Keratinocyte (primary cell): Measurements from ENCODE around the gene GPC5.

Source experiments
- EZH2 ChIP-seq: IDR thresholded peaks from one replicate; pipeline ENCODE4 v1.6.1; 2012; ENCODE audit warnings: inconsistent platforms, mild to moderate bottlenecking, low read length, moderate library complexity
- TF ChIP-seq, protein P1 (sequence below), 3 experiments: IDR thresholded peaks in 1 of 3; conservative IDR thresholded peaks in 1 of 3; optimal IDR thresholded peaks in 1 of 3; 2 replicates in 2 of 3; 3 replicates in 1 of 3; pipeline versions ENCODE3 to v1.5.1; 2011; ENCODE audit warnings: low read length in 3 of 3, mild to moderate bottlenecking in 3 of 3, moderate library complexity in 2 of 3, control low read depth in 1 of 3, inconsistent platforms in 1 of 3; ENCODE audit not compliant: insufficient read depth in 2 of 3; ENCODE audit errors: extremely low read depth in 1 of 3

DNA sequence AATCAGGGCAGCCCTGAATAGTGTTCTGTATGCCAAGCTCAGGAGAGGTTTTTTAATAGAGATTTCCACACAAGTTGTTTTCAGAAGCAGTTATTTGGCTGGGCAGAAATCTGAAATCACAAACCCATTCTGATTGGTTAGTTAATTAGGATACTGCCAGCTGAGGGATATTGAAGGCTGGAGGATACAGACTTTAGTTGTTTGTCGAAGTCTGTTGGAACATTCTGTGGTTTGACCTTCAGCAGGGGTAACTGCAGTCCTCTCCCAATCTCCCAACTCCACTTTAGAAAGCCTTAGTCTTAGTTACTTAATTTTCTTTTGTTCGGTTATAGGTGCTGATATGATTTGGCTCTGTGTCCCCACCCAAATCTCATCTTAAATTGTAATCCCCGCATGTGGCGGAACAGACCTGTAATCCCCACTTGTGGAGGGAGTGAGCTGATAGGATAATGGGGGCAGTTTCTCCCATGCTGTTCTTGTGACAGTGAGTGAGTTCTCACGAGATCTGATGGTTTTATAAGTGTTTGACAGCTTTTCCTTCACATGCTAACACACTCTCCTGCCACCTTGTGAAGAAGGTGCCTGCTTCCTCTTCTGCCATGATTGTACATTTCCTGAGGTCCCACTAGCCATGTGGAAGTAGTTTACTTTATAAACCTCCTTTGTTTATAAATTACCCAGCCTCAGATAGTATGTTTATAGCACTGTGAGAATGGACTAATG is 169.2 kb downstream of the GPC5 start:
- TF ChIP-seq, protein P1, sequence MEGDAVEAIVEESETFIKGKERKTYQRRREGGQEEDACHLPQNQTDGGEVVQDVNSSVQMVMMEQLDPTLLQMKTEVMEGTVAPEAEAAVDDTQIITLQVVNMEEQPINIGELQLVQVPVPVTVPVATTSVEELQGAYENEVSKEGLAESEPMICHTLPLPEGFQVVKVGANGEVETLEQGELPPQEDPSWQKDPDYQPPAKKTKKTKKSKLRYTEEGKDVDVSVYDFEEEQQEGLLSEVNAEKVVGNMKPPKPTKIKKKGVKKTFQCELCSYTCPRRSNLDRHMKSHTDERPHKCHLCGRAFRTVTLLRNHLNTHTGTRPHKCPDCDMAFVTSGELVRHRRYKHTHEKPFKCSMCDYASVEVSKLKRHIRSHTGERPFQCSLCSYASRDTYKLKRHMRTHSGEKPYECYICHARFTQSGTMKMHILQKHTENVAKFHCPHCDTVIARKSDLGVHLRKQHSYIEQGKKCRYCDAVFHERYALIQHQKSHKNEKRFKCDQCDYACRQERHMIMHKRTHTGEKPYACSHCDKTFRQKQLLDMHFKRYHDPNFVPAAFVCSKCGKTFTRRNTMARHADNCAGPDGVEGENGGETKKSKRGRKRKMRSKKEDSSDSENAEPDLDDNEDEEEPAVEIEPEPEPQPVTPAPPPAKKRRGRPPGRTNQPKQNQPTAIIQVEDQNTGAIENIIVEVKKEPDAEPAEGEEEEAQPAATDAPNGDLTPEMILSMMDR (optimal IDR thresholded peaks at IDR 0.05 in 1 of 3, IDR thresholded peaks at IDR 0.05 in 1 of 3, conservative IDR thresholded peaks at IDR 0.05 in 1 of 3; ENCODE audit: extremely low read depth in 1 of 3, insufficient read depth in 2 of 3, low read length in 3 of 3), result no peak
- no peak for TF ChIP-seq EZH2
